C4-2B (cell line): Measurements from ENCODE around the gene NT5C1A.

Source experiments
- H3K27ac ChIP-seq: fragments of 450-650 bp; 2 replicates; pipeline ENCODE4 v1.5.1; 2017
- CTCF ChIP-seq: fragments of 450-650 bp; conservative IDR thresholded peaks from 2 replicates; pipeline ENCODE4 v1.5.1; 2017; ENCODE audit warnings: mild to moderate bottlenecking
- ZFX ChIP-seq: fragments of 450-650 bp; IDR thresholded peaks from 2 replicates; pipeline ENCODE4 v1.6.1; 2017

The NT5C1A gene

DNA sequence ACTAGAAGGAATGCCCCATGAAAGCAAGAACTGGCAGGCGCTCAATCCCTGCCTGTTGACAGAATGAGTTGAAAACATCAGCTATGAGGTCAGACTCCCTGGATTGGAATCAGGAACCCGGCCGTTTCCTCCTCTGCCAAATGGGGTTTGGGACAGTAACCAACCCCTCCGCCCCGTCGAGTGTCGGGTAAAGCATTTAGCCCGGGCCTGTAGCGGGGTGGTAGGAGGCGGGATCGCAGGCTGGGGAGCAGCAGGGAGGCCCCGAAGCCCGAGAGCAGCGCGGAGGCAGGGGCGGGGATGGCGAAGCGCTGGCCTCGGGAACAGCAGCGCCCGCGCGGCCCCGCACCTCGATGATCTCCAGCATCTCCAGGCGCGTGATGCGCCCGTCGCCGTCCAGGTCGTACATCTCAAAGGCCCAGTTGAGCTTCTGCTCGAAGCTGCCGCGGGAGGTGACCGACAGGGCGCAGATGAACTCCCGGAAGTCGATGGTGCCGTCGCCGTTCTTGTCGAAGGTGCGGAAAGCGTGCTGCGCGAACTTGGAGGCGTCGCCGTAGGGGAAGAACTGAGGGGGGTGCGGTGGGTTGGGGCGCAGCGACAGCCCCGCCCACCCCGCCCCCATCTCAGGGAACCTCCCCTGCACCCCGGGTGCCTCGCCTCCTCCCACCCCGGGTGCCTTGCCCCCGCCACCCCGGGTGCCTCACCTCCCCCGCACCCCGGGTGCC lies 11.8 kb upstream of the NT5C1A start:
- H3K27ac ChIP-seq, result no peak overlapping the region
- TF ChIP-seq ZFX, result no peak
- TF ChIP-seq CTCF, result no peak

DNA sequence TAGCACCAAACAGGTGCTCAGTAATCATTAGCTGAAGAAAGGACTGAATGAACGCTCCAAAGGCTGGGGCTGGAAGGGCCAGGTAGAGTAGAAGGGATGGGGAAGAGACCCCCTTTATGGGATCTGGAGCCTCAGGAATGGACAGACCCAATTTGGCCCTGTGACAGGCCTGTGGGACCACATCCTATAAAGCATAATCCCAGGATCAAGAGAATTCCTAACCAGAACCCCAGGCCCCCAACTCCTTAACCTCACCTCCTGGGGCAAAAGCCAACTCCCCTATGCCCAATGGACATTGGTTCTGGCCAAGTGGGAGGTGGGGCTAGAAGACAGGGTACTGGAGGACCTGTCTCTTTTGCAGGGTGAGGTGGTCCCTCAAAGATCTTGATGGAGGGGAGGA lies 10.1 kb upstream of the NT5C1A start:
- H3K27ac ChIP-seq, result no peak overlapping the region
- TF ChIP-seq ZFX (no peak), CTCF (no peak)

- H3K27ac ChIP-seq, result no peak overlapping the region
- TF ChIP-seq ZFX (no peak), CTCF (no peak)
Measured at GRCh38 chr1:39681294-39681693, 9.4 kb upstream of the NT5C1A start.

GRCh38 chr1:39680751-39681150 lies 8.8 kb upstream of the NT5C1A start:
- H3K27ac ChIP-seq, result no peak overlapping the region
- TF ChIP-seq ZFX, result no peak
- no peak for TF ChIP-seq CTCF

DNA sequence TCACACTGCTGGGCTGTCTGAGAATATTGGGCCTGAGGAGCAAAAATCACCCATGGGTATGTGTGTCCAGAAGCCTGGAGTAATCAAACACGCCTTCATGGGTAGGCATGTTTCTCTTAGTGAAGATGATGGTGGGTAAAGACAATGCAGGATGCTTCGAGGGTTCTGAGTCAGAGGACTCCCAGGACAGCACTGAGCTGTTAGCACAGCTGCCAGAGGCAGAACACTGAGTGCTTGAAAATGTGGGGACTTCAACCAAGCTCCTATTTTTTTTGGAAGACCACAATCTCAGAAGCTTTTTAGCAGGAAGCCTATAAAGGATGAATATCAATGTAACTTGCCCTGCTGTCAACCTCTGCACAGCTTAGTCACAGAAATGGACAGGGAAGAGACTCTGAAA lies 7.9 kb upstream of the NT5C1A start:
- no peak overlapping the region for H3K27ac ChIP-seq
- no peak for TF ChIP-seq CTCF
- TF ChIP-seq ZFX, result no peak

DNA sequence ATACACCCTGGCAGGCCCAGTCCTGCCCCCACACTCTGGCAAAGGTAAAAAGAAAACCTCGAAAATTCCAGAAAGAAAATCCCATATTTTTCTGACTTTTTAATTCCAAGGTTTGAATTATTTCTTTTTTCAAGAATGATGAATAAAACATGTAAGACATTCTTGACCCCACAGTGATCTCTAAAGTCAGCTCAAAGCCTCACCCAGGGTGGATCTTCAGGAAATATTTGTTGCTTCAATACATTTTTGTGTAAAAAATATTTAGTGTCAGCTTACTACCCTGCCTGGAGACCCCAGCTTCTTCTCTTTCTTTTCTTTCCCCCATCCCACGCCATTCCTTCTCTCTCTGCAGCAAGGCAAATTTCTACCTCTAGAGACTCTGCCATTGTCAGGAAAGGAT lies 7.0 kb upstream of the NT5C1A start:
- TF ChIP-seq CTCF (no peak), ZFX (no peak)
- no peak overlapping the region for H3K27ac ChIP-seq

DNA sequence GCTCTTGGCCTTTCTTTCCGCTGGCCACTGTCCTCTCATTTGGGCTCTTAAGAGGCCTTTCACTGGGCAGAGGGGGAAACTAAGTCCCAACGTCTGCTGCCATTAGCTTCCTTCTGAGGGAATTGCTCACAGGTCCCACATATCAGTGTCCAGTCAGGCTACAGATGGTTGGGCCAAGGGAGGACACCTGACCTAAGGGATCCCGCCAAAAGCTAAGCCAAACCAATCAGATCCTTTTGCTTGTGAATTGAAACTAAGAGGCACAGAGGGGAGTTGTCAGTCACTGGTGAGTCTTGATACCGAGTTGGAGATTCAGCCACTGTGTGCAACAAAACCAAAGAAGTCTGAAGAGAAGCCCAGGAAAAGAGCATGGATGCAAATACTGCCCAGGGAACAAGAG lies 5.7 kb upstream of the NT5C1A start:
- TF ChIP-seq CTCF (no peak), ZFX (no peak)
- H3K27ac ChIP-seq, result no peak overlapping the region
